Gastrocnemius medialis (tissue), 4 donors: ENCODE results near the gene ABCD4. TPM values are rescaled to one million over a fixed set of nuclear protein-coding genes. Genes with fewer than 3 reads are reported as not detected.
A peak's percentile ranks its signal among the peaks of the same experiment; 100 is the strongest.

Source experiments
- ATAC-seq, 2 donors: fragments of 150-250 bp; one replicate each; pipeline ENCODE4 v1.9.1; 2016
- DNase-seq, 2 donors: peaks; one replicate each; pipeline ENCODE4 v3.0.0-alpha.2; 2019
- H3K27ac ChIP-seq, 4 donors: fragments of 200-600 bp; sonication (generic); 1 replicate in 1 of 4; 2 replicates in 3 of 4; pipeline ENCODE4 v1.5.1; 2016 to 2018; ENCODE audit warnings: mild to moderate bottlenecking in 2 of 4, moderate library complexity in 1 of 4
- H3K27me3 ChIP-seq, 3 donors: fragments of 200-600 bp; sonication (generic) in 2 of 3; 1 replicate in 1 of 3; 2 replicates in 2 of 3; pipeline versions ENCODE4 v1.5.1 to v1.6.0; 2016 to 2019; ENCODE audit warnings: mild to moderate bottlenecking in 1 of 3, moderate library complexity in 1 of 3
- H3K36me3 ChIP-seq, 2 donors: fragments of 200-600 bp; sonication (generic) in 1 of 2; one replicate each; pipeline ENCODE4 v1.5.1; 2017 to 2018
- H3K4me1 ChIP-seq, 2 donors: fragments of 200-600 bp; sonication (generic) in 1 of 2; one replicate each; pipeline ENCODE4 v1.5.1; 2016 to 2017; ENCODE audit warnings: mild to moderate bottlenecking in 2 of 2
- H3K4me3 ChIP-seq, 4 donors: fragments of 200-600 bp; sonication (generic) in 3 of 4; 1 replicate in 1 of 4; 2 replicates in 3 of 4; pipeline ENCODE4 v1.5.1; 2016 to 2019; ENCODE audit warnings: mild to moderate bottlenecking in 2 of 4
- H3K9me3 ChIP-seq, 3 donors: fragments of 200-600 bp; sonication (generic) in 2 of 3; 1 replicate in 1 of 3; 2 replicates in 2 of 3; pipeline ENCODE4 v1.5.1; 2016 to 2019
- POLR2A ChIP-seq, 2 donors: fragments of 450-650 bp; IDR thresholded peaks; one replicate each; pipeline ENCODE4 v1.6.1; 2017; ENCODE audit warnings: antibody characterized with exemption in 2 of 2, mild to moderate bottlenecking in 2 of 2, moderate library complexity in 2 of 2
- in situ Hi-C, 4 donors: fragments of 200-750 bp; cut with MboI; loops; one replicate each; pipeline versions ENCODE4 v1.15.0 to v1.8.0; 2017; ENCODE audit warnings: low sequenced_read_pairs in 4 of 4
- intact Hi-C: fragments of 100-400 bp; cut with DNase I; formaldehyde crosslinking; loops from one replicate; pipeline ENCODE4 v1.15.1; 2023; ENCODE audit warnings: low total_unique reads
- total RNA-seq, 4 donors: library from RNA; depleted of rRNA; stranded (reverse); fragments of >200 nt; gene quantifications; one replicate each; pipeline versions ENCODE4 v1.1.0 to v1.2.3, GENCODE V29; 2016
- TF ChIP-seq, protein P1 (sequence below), 5 experiments: fragments of 450-650 bp in 3 of 5; fragments of 200-600 bp in 2 of 5; sonication (generic) in 2 of 5; IDR thresholded peaks in 4 of 5; conservative IDR thresholded peaks in 1 of 5; 1 replicate in 4 of 5; 2 replicates in 1 of 5; pipeline ENCODE4 v1.5.1; 2016 to 2019; ENCODE audit warnings: antibody characterized with exemption in 5 of 5, mild to moderate bottlenecking in 3 of 5, moderate library complexity in 3 of 5

Gene ABCD4
- total RNA-seq, 4 donors from 2014 or later = 9.1 to 20.0 (median 11.5) TPM

DNA sequence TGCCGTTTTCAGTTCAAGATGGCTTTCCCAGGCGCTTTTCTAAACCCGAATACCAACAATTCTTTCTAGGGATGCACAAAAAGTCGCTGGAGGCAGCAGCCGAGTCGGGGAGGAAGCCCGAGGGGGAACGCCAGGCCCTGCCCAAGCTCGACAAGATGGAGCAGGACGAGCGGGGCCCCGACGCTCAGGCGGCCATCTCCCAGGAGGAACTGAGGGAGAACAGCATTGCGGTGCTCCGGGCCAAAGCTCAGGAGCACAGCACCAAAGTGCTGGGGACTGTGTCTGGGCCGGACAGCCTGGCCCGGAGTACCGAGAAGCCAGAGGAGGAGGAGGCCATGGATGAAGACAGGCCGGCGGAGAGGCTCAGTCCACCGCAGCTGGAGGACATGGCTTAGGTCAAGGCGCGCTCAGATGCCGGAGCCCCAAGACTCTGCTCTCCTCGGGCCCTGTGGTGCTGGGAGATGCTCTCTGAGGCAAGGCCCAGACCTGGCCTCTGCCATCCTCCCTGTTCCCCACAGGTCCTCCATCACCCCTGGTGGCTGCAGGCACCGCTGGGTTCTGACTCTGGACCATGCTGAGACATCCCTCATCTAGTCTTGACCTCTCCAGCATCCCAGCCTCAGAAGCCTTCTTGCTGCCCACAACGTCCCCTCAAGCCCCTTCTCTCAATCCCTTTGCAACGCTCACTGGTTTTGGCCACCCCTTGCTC is 42.1 kb downstream of the ABCD4 start:
- Histone ChIP-seq H3K9me3 (no peaks in the 10 kb centered on the region), H3K27ac (no peak overlapping the region), H3K27me3 (peaks cover 10 to 13% (median 11%) of the 10 kb centered on the region in 3 donors), H3K4me3 (no peak overlapping the region), H3K4me1 (peaks cover 3 to 13% of the 10 kb centered on the region in 2 donors), H3K36me3 (no peaks in the 10 kb centered on the region)
- no peak for TF ChIP-seq POLR2A (IDR thresholded peaks at IDR 0.05)
- TF ChIP-seq, protein P1, sequence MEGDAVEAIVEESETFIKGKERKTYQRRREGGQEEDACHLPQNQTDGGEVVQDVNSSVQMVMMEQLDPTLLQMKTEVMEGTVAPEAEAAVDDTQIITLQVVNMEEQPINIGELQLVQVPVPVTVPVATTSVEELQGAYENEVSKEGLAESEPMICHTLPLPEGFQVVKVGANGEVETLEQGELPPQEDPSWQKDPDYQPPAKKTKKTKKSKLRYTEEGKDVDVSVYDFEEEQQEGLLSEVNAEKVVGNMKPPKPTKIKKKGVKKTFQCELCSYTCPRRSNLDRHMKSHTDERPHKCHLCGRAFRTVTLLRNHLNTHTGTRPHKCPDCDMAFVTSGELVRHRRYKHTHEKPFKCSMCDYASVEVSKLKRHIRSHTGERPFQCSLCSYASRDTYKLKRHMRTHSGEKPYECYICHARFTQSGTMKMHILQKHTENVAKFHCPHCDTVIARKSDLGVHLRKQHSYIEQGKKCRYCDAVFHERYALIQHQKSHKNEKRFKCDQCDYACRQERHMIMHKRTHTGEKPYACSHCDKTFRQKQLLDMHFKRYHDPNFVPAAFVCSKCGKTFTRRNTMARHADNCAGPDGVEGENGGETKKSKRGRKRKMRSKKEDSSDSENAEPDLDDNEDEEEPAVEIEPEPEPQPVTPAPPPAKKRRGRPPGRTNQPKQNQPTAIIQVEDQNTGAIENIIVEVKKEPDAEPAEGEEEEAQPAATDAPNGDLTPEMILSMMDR (IDR thresholded peaks at IDR 0.05 in 4 of 5, conservative IDR thresholded peaks at IDR 0.05 in 1 of 5) = no peak
- intact Hi-C loops (loop anchor here (2.0 kb wide), 1 partner anchor 150 kb away; no protein-coding TSS in a partner anchor), in situ Hi-C loops (no loop called here)
- DNase-seq (no peak), ATAC-seq (no peak)

DNA sequence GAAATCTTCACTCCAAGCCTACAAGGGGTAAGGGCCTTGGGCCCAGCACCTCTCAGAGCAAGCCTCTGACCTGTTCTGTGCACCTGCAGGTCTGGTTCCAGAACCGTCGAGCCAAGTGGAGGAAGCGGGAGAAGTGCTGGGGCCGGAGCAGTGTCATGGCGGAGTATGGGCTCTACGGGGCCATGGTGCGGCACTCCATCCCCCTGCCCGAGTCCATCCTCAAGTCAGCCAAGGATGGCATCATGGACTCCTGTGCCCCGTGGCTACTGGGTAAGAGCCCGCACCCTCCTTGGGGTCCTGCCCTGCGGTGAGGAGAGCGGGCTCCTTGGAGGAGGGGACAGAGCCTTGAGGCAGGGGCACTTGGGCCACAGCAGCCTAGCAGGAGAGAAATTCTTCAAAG is 43.2 kb downstream of the ABCD4 start:
- Histone ChIP-seq H3K27me3 (peaks cover 10 to 13% (median 11%) of the 10 kb centered on the region in 3 donors), H3K27ac (no peak overlapping the region), H3K4me3 (no peak overlapping the region), H3K36me3 (no peaks in the 10 kb centered on the region), H3K4me1 (peaks cover 3 to 13% of the 10 kb centered on the region in 2 donors), H3K9me3 (no peaks in the 10 kb centered on the region)
- ATAC-seq (no peak), DNase-seq (no peak)
- TF ChIP-seq, protein P1 (IDR thresholded peaks at IDR 0.05 in 4 of 5, conservative IDR thresholded peaks at IDR 0.05 in 1 of 5) = no peak
- TF ChIP-seq POLR2A (IDR thresholded peaks at IDR 0.05) = no peak
- intact Hi-C loops (loop anchor here (2.0 kb wide), 1 partner anchor 43 kb away; the partner anchor contains the start of gene ABCD4), in situ Hi-C loops (loop anchor here in 2 of 4 donors (10.0 kb wide), 2 partner anchors 145 to 155 kb away; no protein-coding TSS in a partner anchor)

DNA sequence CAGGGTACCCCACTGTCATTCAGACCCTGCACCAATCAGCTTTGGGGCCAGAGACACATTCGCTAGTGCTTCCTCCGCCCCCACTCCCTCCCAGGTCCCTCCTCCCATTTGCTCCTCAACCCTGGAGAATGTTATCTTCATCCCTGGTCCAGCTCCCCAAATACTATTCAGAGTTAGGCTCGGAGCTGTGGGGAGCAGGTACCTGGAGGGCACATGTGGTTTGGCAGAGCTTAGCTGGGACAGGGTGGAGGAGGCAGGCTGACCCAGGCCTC is 44.0 kb downstream of the ABCD4 start:
- H3K4me3 ChIP-seq = peak overlapping the region in 2 of 4 donors; percentile 69 to 83
- in situ Hi-C loops (loop anchor here in 2 of 4 donors (10.0 kb wide), 2 partner anchors 144 to 154 kb away; no protein-coding TSS in a partner anchor), intact Hi-C loops (loop anchor here (2.0 kb wide), 1 partner anchor 44 kb away; the partner anchor contains the start of gene ABCD4)
- TF ChIP-seq POLR2A (IDR thresholded peaks at IDR 0.05) = no peak
- TF ChIP-seq, protein P1 (IDR thresholded peaks at IDR 0.05 in 4 of 5, conservative IDR thresholded peaks at IDR 0.05 in 1 of 5) = no peak
- no peak for DNase-seq
- peaks cover 3 to 13% of the 10 kb centered on the region in 2 donors for H3K4me1 ChIP-seq
- peaks cover 10 to 13% (median 11%) of the 10 kb centered on the region in 3 donors for H3K27me3 ChIP-seq
- H3K36me3 ChIP-seq = no peaks in the 10 kb centered on the region
- ATAC-seq = no peak
- no peaks in the 10 kb centered on the region for H3K9me3 ChIP-seq
- no peak overlapping the region for H3K27ac ChIP-seq

DNA sequence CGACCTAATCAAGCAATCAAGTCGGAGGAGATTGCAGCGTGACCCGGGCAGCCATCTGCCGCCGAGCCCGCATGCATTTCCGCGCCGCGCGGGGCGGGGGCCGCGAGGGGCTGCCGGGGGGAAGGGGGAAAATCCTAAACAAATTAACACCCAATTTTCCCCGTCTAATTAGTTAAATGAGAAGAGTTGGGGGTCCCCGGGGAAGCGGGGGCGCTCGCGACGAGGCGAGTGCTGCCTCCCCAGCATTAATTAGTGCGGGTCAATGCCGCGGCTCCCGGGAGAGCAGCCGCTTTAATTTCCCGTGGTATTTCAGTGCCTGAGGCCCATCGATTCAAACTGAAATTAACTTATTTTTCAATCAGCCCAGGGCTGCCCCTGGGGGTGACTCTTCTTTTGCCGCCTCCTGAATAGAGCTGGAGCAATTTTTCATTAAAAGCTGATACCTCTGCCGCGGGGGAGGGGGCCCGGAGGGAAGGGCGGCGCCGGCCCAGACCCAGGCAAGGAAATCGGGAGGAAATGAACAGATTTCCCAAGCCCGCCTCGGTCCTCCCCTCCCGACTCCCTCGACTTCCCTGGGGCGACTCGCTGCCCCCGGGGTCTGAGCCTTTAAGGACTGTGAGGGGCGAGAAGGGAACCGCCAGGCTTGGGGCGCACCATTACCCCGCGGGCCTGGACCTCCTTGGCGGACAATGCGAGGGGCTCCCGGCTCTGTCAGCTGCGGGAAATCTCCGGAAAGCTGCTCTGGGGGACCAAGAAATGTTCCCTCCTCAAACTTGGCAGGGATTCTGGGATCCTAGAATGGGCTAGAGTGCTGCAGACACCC is 44.6 kb downstream of the ABCD4 start:
- DNase-seq (no peak), ATAC-seq (peak in 1 of 2 donors; percentile 21)
- no peak overlapping the region for H3K27ac ChIP-seq
- H3K27me3 ChIP-seq = peaks cover 10 to 13% (median 11%) of the 10 kb centered on the region in 3 donors
- TF ChIP-seq, protein P1 (IDR thresholded peaks at IDR 0.05 in 4 of 5, conservative IDR thresholded peaks at IDR 0.05 in 1 of 5) = no peak
- TF ChIP-seq POLR2A (IDR thresholded peaks at IDR 0.05) = no peak
- intact Hi-C loops = loop anchor here (2.0 kb wide), 1 partner anchor 45 kb away; the partner anchor contains the start of gene ABCD4
- H3K4me1 ChIP-seq = peaks cover 3 to 13% of the 10 kb centered on the region in 2 donors
- no peaks in the 10 kb centered on the region for H3K36me3 ChIP-seq
- no peaks in the 10 kb centered on the region for H3K9me3 ChIP-seq
- in situ Hi-C loops = loop anchor here in 2 of 4 donors (10.0 kb wide), 2 partner anchors 143 to 153 kb away; no protein-coding TSS in a partner anchor
- peak overlapping the region; percentile 66 to 83 (median 68) for H3K4me3 ChIP-seq
